Left ventricle myocardium inferior (tissue), 1 donor: ENCODE measurements around the gene GMCL1. TPM values are rescaled to one million over a fixed set of nuclear protein-coding genes. Genes with fewer than 3 reads are reported as not detected.

Experiments
- DNase-seq: peaks from one replicate; pipeline ENCODE4 v3.0.0-alpha.2; 2020
- H3K27ac ChIP-seq: fragments of 200-600 bp; replicated peaks from 2 replicates; pipeline ENCODE4 v1.8.0; 2021
- H3K27me3 ChIP-seq: fragments of 200-600 bp; 2 replicates; pipeline ENCODE4 v1.8.0; 2021; ENCODE audit warnings: low read depth
- H3K36me3 ChIP-seq: fragments of 200-600 bp; 2 replicates; pipeline ENCODE4 v1.8.0; 2021
- H3K4me1 ChIP-seq: fragments of 200-600 bp; 2 replicates; pipeline ENCODE4 v1.8.0; 2021
- H3K4me3 ChIP-seq: fragments of 200-600 bp; 2 replicates; pipeline ENCODE4 v1.8.0; 2021; ENCODE audit warnings: mild to moderate bottlenecking, moderate library complexity
- H3K9me3 ChIP-seq: fragments of 200-600 bp; replicated peaks from 2 replicates; pipeline ENCODE4 v1.8.0; 2021
- CTCF ChIP-seq: fragments of 200-600 bp; IDR thresholded peaks from 2 replicates; pipeline ENCODE4 v1.8.0; 2021; ENCODE audit warnings: antibody characterized with exemption, mild to moderate bottlenecking, borderline replicate concordance
- intact Hi-C: fragments of 100-400 bp; cut with micrococcal nuclease; formaldehyde crosslinking; loops from one replicate; pipeline ENCODE4 v1.11.0; 2022
- total RNA-seq: library from RNA; stranded (reverse); fragmentation: NEBNext Ultra II Directional; extraction: Animal tissue kit (Norgen Biotek cat#: 25700); gene quantifications from one replicate; pipeline ENCODE4 v1.2.1, GENCODE V29; 2021
- donor health status: DM: no; HTN: yes; CAD: no; lungs with severe emphysema.

GMCL1 gene
- total RNA-seq, 1 donor from 2014 or later = 5.3 TPM

- intact Hi-C loops = no loop called here
- H3K4me3 ChIP-seq = no peak overlapping the region
Observed at GRCh38 chr2:69831354-69831905, 2.0 kb downstream of the GMCL1 start.

GRCh38 chr2:69833752-69834151, 4.3 kb downstream of the GMCL1 start:
- intact Hi-C loops = no loop called here
- Histone ChIP-seq H3K9me3 (no peaks in the 10 kb centered on the region), H3K27ac (no peak overlapping the region), H3K27me3 (no peaks in the 10 kb centered on the region), H3K4me3 (no peak overlapping the region), H3K4me1 (peaks cover 47% of the 10 kb centered on the region), H3K36me3 (no peaks in the 10 kb centered on the region)
- TF ChIP-seq CTCF = no peak
- DNase-seq = no peak

More at GRCh38 chr2:69831354-69831905, 2.0 kb downstream of the GMCL1 start:
- no peak for TF ChIP-seq CTCF
- Histone ChIP-seq H3K36me3 (no peaks in the 10 kb centered on the region), H3K4me1 (peaks cover 50% of the 10 kb centered on the region), H3K27me3 (no peaks in the 10 kb centered on the region), H3K9me3 (no peaks in the 10 kb centered on the region), H3K27ac (no peak overlapping the region)
- DNase-seq = no peak

- H3K27me3 ChIP-seq = no peaks in the 10 kb centered on the region
Observed at GRCh38 chr2:69835666-69836065, 6.2 kb downstream of the GMCL1 start.

GRCh38 chr2:69836316-69836715, 6.9 kb downstream of the GMCL1 start:
- no peak for TF ChIP-seq CTCF
- H3K4me3 ChIP-seq = no peak overlapping the region
- H3K27ac ChIP-seq = no peak overlapping the region
- peaks cover 8% of the 10 kb centered on the region for H3K36me3 ChIP-seq
- no peaks in the 10 kb centered on the region for H3K9me3 ChIP-seq
- H3K4me1 ChIP-seq = peaks cover 24% of the 10 kb centered on the region
- intact Hi-C loops = no loop called here
- no peak for DNase-seq
- H3K27me3 ChIP-seq = no peaks in the 10 kb centered on the region

More at GRCh38 chr2:69835666-69836065, 6.2 kb downstream of the GMCL1 start:
- Histone ChIP-seq H3K4me1 (peaks cover 31% of the 10 kb centered on the region), H3K27ac (no peak overlapping the region), H3K36me3 (peaks cover 8% of the 10 kb centered on the region), H3K4me3 (no peak overlapping the region), H3K9me3 (no peaks in the 10 kb centered on the region)
- TF ChIP-seq CTCF = no peak
- intact Hi-C loops = no loop called here
- no peak for DNase-seq

GRCh38 chr2:69837533-69837932, 8.1 kb downstream of the GMCL1 start:
- DNase-seq = no peak
- Histone ChIP-seq H3K27ac (no peak overlapping the region), H3K9me3 (no peaks in the 10 kb centered on the region), H3K36me3 (peaks cover 8% of the 10 kb centered on the region), H3K27me3 (no peaks in the 10 kb centered on the region), H3K4me1 (peaks cover 12% of the 10 kb centered on the region), H3K4me3 (no peak overlapping the region)
- intact Hi-C loops = no loop called here
- TF ChIP-seq CTCF = no peak
